A549 treated with AZD9567 at 1 μM for 4 hours (cell line): ENCODE measurements around the gene CNRIP1. TPM values are rescaled to one million over a fixed set of nuclear protein-coding genes. Genes with fewer than 3 reads are reported as not detected.

Experiments
- total RNA-seq: library from RNA; stranded (reverse); fragments of 200-300 nt; extraction: Qiagen RNA extraction; gene quantifications from 5 replicates; pipeline ENCODE4 v1.2.3, GENCODE V29; 2022; ENCODE audit not compliant: insufficient read depth

CNRIP1 gene
- 1.6 to 3.6 TPM (median 2.0 TPM) in 5 replicates for total RNA-seq

DNA sequence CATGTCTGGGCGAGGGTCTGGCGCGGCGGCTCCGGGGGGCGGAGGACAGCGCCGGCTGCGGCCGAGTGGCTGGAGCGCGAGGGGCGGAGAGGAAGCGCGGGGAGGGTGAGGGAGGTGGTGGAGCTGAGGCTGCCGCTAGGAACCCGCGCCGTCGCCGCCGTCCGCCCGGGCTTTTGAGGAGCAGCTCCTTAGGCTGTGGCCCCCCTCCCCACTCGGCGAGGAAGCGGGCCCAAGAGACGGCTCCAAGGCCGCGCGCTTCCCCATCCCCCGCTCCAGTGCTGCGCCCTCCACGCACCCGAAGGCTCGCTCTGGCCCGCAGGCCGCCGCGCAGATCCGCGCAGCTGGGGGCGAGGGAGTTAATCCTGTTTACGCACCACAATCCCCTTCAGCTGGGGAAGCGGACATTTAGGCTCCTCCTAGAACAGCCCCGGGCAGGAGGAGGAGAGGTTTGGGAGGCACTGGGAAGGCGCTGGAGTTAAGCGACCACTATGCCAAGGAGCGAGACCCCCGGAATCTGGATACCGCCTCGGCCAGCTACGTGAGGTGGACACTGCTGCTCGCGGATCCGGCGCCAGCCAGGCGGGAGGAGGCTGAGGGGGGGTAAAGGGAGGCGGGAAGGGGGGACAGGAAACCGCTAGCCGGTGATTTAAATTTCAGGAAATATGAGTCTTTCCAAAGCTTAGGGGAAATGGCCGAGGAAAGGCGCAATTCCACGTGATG lies at the start of gene CNRIP1:
Gene CNRIP1, minus strand, starts transcription at position 552 of the 720 bp plus-strand sequence. Its CDS starts 549 bp downstream, at position 3.

GRCh38 chr2:68365087-68365486 lies 45.3 kb upstream of the CNRIP1 start, which contains the start of gene PLEK:
TSS of gene PLEK (plus strand) at chr2:68365282. CDS start at chr2:68365352, 70 bp downstream.

GRCh38 chr2:68252400-68253218 lies 67.1 kb downstream of the CNRIP1 start, which contains the start of gene PPP3R1:
TSS of gene PPP3R1 (minus strand) at chr2:68252532. CDS start at chr2:68252127, 405 bp downstream.

Other genes with a start within 250 kb of the CNRIP1 start
- 51.5 to 63.7 TPM (median 54.1 TPM) in 5 replicates for gene PNO1, start 162.1 kb downstream of the CNRIP1 start, total RNA-seq
- gene PPP3R1, start 67.4 kb downstream of the CNRIP1 start, total RNA-seq = 51.2 to 93.8 TPM (median 55.5 TPM) in 5 replicates
- gene PLEK, start 45.3 kb upstream of the CNRIP1 start, total RNA-seq = not detected in 5 replicates
- 0.51 to 0.61 TPM (median 0.54 TPM) in 4 of 5 replicates, not detected in the other for gene FBXO48, start 147.3 kb upstream of the CNRIP1 start, total RNA-seq
- 0.63 to 0.85 TPM (median 0.73 TPM) in 4 of 5 replicates, not detected in the other for gene APLF, start 147.6 kb upstream of the CNRIP1 start, total RNA-seq